ENCODE data around the gene DACH1.

DNA sequence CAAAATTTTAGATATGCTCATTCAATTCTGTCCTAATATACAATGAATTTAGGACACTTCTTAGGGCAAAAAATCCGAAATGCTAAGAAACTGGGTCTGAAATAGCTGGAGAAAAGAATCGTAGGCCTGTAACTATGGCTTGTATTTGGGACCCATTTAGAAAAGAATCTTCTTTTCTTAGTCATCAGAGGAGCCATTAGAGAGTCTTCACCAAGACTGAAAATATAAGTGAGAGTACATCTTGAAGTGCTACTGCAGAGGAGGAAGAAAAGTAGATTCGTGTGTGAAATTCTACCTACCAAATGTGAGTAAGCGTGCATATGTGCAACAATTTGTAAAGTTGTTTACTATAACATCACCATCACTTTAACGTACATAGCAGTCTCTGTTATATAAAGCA lies 8.8 kb upstream of the DACH1 start:
- TF ChIP-seq, protein P1, sequence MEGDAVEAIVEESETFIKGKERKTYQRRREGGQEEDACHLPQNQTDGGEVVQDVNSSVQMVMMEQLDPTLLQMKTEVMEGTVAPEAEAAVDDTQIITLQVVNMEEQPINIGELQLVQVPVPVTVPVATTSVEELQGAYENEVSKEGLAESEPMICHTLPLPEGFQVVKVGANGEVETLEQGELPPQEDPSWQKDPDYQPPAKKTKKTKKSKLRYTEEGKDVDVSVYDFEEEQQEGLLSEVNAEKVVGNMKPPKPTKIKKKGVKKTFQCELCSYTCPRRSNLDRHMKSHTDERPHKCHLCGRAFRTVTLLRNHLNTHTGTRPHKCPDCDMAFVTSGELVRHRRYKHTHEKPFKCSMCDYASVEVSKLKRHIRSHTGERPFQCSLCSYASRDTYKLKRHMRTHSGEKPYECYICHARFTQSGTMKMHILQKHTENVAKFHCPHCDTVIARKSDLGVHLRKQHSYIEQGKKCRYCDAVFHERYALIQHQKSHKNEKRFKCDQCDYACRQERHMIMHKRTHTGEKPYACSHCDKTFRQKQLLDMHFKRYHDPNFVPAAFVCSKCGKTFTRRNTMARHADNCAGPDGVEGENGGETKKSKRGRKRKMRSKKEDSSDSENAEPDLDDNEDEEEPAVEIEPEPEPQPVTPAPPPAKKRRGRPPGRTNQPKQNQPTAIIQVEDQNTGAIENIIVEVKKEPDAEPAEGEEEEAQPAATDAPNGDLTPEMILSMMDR (IDR thresholded peaks at IDR 0.05; ENCODE audit: low read depth, low read length) = no peak
- TF ChIP-seq EZH2phosphoT487 (IDR thresholded peaks at IDR 0.05; ENCODE audit: low read depth) = no peak
